Parathyroid adenoma (tissue), 2 donors: ENCODE measurements around the gene BIRC7.

Source experiments
- H2AFZ ChIP-seq: fragments of 300-600 bp; sonication (generic); one replicate; pipeline ENCODE4 v1.7.0; 2017; ENCODE audit warnings: antibody characterized with exemption, mild to moderate bottlenecking
- H3K27ac ChIP-seq: fragments of 300-600 bp; sonication (generic); one replicate; pipeline ENCODE4 v1.7.0; 2017
- H3K27me3 ChIP-seq: fragments of 300-600 bp; sonication (generic); one replicate; pipeline ENCODE4 v1.7.0; 2017; ENCODE audit warnings: low read length; ENCODE audit not compliant: control insufficient read depth, insufficient read depth
- H3K36me3 ChIP-seq: fragments of 300-600 bp; sonication (generic); one replicate; pipeline ENCODE4 v1.7.0; 2017; ENCODE audit warnings: low read length; ENCODE audit not compliant: control insufficient read depth, insufficient read depth
- H3K4me1 ChIP-seq: fragments of 300-600 bp; sonication (generic); one replicate; pipeline ENCODE4 v1.7.0; 2017; ENCODE audit warnings: control low read depth
- H3K4me2 ChIP-seq: fragments of 300-600 bp; sonication (generic); one replicate; pipeline ENCODE4 v1.7.0; 2017; ENCODE audit warnings: low read length
- H3K4me3 ChIP-seq: fragments of 300-600 bp; sonication (generic); one replicate; pipeline ENCODE4 v1.7.0; 2017; ENCODE audit warnings: low read depth, low read length
- H3K79me2 ChIP-seq: fragments of 300-600 bp; sonication (generic); one replicate; pipeline ENCODE4 v1.7.0; 2017; ENCODE audit warnings: control low read depth
- H3K9ac ChIP-seq: fragments of 300-600 bp; sonication (generic); one replicate; pipeline ENCODE4 v1.7.0; 2017; ENCODE audit warnings: mild to moderate bottlenecking
- H3K9me3 ChIP-seq: fragments of 300-600 bp; sonication (generic); one replicate; pipeline ENCODE4 v1.7.0; 2017; ENCODE audit warnings: low read length; ENCODE audit not compliant: control insufficient read depth
- TF ChIP-seq, protein P1 (sequence below): fragments of 300-600 bp; sonication (generic); IDR thresholded peaks from one replicate; pipeline ENCODE4 v1.7.0; 2017; ENCODE audit warnings: antibody characterized with exemption, mild to moderate bottlenecking
- donor health status: primary hyperparathyroidism.

Gene BIRC7

GRCh38 chr20:63270606-63271325 is 35.1 kb downstream of the BIRC7 start:
- TF ChIP-seq, protein P1, sequence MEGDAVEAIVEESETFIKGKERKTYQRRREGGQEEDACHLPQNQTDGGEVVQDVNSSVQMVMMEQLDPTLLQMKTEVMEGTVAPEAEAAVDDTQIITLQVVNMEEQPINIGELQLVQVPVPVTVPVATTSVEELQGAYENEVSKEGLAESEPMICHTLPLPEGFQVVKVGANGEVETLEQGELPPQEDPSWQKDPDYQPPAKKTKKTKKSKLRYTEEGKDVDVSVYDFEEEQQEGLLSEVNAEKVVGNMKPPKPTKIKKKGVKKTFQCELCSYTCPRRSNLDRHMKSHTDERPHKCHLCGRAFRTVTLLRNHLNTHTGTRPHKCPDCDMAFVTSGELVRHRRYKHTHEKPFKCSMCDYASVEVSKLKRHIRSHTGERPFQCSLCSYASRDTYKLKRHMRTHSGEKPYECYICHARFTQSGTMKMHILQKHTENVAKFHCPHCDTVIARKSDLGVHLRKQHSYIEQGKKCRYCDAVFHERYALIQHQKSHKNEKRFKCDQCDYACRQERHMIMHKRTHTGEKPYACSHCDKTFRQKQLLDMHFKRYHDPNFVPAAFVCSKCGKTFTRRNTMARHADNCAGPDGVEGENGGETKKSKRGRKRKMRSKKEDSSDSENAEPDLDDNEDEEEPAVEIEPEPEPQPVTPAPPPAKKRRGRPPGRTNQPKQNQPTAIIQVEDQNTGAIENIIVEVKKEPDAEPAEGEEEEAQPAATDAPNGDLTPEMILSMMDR = no peak
- peaks cover 9% of the 10 kb centered on the region for H3K79me2 ChIP-seq
- H3K4me2 ChIP-seq = no peak overlapping the region

GRCh38 chr20:63272105-63273058 is 36.7 kb downstream of the BIRC7 start, which contains the start of gene ARFGAP1:
Gene ARFGAP1, plus strand, starts transcription at chr20:63272813. Its CDS starts 2,768 bp downstream, at chr20:63275581.
- Histone ChIP-seq H3K9ac (peak within 1 kb of the TSS; percentile 47), H3K4me2 (peak within 1 kb of the TSS; percentile 99), H3K4me3 (peak within 1 kb of the TSS; percentile 76), H3K79me2 (peaks cover 12% of the 10 kb centered on the region), H3K36me3 (no peaks in the 10 kb centered on the region), H3K4me1 (no peaks in the 10 kb centered on the region), H3K9me3 (no peaks in the 10 kb centered on the region), H3K27ac (peak within 1 kb of the TSS; percentile 20), H2AFZ (peak within 1 kb of the TSS; percentile 70), H3K27me3 (no peaks in the 10 kb centered on the region)
- TF ChIP-seq, protein P1 = no peak

More at GRCh38 chr20:63270606-63271325, 35.1 kb downstream of the BIRC7 start:
- no peak overlapping the region for H3K9ac ChIP-seq
- H3K4me3 ChIP-seq = no peak overlapping the region
- no peaks in the 10 kb centered on the region for H3K9me3 ChIP-seq
- H3K27me3 ChIP-seq = no peaks in the 10 kb centered on the region
- H3K36me3 ChIP-seq = no peaks in the 10 kb centered on the region
- no peak overlapping the region for H2AFZ ChIP-seq
- H3K4me1 ChIP-seq = no peaks in the 10 kb centered on the region
- H3K27ac ChIP-seq = no peak overlapping the region

- Histone ChIP-seq H3K27me3 (no peaks in the 10 kb centered on the region), H3K4me3 (peak overlapping the region; percentile 76), H3K4me1 (no peaks in the 10 kb centered on the region), H3K4me2 (peak overlapping the region; percentile 99), H3K79me2 (peaks cover 12% of the 10 kb centered on the region), H3K36me3 (no peaks in the 10 kb centered on the region), H3K27ac (no peak overlapping the region), H2AFZ (no peak overlapping the region), H3K9ac (peak overlapping the region; percentile 46), H3K9me3 (no peaks in the 10 kb centered on the region)
- TF ChIP-seq, protein P1 = no peak
Observed at GRCh38 chr20:63273059-63273579, 37.4 kb downstream of the BIRC7 start.

DNA sequence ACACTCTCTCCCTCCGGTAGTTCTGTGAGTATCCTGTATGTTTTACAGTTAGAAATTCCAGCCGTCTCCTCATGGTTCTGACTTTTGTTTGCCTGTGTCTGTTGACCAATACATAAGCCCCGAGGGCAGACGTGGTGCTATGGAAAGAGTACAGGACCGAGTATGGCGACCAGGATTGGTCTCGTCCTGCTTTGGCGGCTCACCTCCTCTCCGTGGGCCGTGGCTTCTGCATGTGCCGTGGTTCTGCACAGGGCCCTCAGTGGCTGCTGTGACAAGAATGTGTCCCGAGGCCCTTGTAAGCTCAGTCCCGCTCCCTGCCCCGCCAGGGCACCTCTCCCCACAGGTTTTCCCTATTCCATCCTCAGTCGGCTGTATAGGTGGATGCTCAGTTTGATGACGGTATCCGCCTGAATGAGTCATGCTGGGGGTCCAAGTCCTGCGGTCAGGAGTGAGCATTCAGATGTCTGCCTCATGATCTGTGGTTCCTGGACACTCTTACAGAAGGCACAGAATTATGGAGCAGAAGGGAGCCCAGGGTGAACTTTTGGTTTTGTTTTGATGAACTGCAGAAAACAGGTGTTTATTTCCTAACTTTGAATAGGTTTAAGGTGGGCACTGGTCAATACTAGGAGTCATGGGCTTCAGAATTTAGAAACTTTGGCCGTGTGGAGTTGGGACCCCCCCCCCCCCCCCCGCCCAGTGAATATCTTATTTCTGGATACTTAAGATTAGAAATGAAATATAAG is 38.1 kb downstream of the BIRC7 start:
- H3K9ac ChIP-seq = no peak overlapping the region
- no peaks in the 10 kb centered on the region for H3K27me3 ChIP-seq
- no peak overlapping the region for H3K27ac ChIP-seq
- H3K4me1 ChIP-seq = no peaks in the 10 kb centered on the region
- peak overlapping the region; percentile 99 for H3K4me2 ChIP-seq
- peak overlapping the region; percentile 76 for H3K4me3 ChIP-seq
- TF ChIP-seq, protein P1 = no peak
- no peaks in the 10 kb centered on the region for H3K36me3 ChIP-seq
- no peaks in the 10 kb centered on the region for H3K9me3 ChIP-seq
- no peak overlapping the region for H2AFZ ChIP-seq
- H3K79me2 ChIP-seq = peaks cover 12% of the 10 kb centered on the region
